Measurements from ENCODE around the gene KIF26A.

- TF ChIP-seq POLR2AphosphoS5 (IDR thresholded peaks at IDR 0.05) (no peak), POLR2A (IDR thresholded peaks at IDR 0.05) (no peak), EP300 (IDR thresholded peaks at IDR 0.05) (no peak)
- TF ChIP-seq, protein P1, sequence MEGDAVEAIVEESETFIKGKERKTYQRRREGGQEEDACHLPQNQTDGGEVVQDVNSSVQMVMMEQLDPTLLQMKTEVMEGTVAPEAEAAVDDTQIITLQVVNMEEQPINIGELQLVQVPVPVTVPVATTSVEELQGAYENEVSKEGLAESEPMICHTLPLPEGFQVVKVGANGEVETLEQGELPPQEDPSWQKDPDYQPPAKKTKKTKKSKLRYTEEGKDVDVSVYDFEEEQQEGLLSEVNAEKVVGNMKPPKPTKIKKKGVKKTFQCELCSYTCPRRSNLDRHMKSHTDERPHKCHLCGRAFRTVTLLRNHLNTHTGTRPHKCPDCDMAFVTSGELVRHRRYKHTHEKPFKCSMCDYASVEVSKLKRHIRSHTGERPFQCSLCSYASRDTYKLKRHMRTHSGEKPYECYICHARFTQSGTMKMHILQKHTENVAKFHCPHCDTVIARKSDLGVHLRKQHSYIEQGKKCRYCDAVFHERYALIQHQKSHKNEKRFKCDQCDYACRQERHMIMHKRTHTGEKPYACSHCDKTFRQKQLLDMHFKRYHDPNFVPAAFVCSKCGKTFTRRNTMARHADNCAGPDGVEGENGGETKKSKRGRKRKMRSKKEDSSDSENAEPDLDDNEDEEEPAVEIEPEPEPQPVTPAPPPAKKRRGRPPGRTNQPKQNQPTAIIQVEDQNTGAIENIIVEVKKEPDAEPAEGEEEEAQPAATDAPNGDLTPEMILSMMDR (IDR thresholded peaks at IDR 0.05), result no peak
Measured at GRCh38 chr14:104195878-104196277, 57.5 kb downstream of the KIF26A start.
